COLO668 (cell line): Measurements from ENCODE around the gene GRHL3.
A peak's percentile ranks its signal among the peaks of the same experiment; 100 is the strongest.

Experiments used
- DNase-seq: peaks from one replicate; lab custom pipeline; 2025; ENCODE audit not compliant: unreplicated experiment; lab: John Stamatoyannopoulos, UW

The GRHL3 gene

DNA sequence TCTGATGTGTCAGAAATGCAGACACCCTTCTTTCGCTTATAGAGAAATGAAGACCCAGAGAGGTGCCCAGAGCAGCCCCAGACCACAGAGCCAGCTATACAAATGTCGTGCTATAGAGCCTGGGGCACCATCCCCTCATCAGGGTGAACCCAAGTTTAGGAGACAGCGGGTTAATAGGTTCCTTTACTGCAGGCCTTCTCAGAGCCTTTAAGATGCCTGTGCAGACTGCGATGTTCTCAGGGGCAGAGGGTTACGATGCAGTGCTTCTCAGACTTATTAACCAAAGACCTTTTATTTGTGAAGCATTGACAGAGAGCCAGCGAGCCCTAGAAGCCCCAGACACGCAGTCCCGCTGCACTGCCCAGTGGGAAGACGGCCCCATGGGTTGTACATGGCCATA, 47.5 kb downstream of the GRHL3 start:
- no peak for DNase-seq

- no peak for DNase-seq
Observed at GRCh38 chr1:24369199-24369598, 50.0 kb downstream of the GRHL3 start.

DNA sequence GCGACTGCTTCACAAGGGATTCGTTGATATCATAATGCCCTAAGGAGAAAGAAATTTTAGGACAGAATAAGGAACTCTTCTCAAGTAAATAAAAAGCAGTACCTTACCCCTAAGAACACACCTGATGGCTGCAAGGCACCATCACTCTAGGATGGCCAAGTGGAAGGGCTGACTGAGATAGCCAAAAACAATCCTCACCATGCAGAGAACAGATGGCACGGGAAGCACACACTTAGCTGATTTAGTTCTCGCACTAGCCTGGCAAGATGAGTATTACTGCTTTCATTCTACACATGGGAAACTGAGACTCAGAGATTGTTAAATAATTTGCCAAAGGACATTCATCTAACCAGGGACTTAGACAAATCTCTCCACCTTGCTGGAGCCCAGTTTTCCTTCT, 50.6 kb downstream of the GRHL3 start:
- no peak for DNase-seq

DNA sequence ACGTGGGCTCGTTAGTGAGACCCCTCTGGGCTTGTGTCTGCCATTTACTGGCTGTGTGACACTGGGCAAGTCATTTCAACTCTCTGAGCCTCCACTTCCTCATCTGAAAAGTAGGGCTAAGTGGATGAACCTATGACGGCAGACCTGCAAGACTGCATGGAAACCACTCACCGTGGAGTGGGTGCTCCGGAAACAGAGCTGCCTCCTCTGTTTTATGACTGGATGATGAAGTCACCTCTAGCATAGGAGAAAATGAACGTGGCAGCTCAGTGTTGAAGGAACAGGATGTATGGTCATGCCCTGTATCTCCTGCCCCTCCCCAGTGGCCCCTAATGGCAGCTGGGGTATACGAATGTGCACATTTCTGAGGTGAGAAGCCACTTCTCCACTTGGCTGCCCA, 53.9 kb downstream of the GRHL3 start:
- no peak for DNase-seq

DNA sequence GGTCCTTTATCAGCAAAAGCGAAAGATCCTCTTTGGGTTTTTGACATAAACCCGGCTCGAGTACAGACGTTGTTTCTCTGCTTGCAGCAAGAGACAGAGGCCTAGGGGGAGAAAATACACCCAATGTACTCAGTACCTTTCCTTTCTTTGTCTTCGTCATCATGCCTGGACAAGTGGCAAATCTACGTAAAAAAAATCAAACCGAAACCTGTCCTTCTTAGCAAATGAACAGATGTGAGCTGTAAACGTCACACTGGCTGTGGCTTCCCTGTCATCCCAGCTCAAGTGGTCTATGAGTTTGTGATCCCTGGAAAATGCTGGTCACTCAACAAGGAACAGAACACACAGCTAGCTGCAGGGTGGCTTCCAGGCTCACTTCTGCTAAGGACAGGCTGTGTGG, 54.6 kb downstream of the GRHL3 start:
- no peak for DNase-seq

GRCh38 chr1:24374891-24375786, 56.0 kb downstream of the GRHL3 start:
- peak; percentile 32 for DNase-seq

- no peak for DNase-seq
Observed at GRCh38 chr1:24379733-24380315, 60.7 kb downstream of the GRHL3 start.

DNA sequence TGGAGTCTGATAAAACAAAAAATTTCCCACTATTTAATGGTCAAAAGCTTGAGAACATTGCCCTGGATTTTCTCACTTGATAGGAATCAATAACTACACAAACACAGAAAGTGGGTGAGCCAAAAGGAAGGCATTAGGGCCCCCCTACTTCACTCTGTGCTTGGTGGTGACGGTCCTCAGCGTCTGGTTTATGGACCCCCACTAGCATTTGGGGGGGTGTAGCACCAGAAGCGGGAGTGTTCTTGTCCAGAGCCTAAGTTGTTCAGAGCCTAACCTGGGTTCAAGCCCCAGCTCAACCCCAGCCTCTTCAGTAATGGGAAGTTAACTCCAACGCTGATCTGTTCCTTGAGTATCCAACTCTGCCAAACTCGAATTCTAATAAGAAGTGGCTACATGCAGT, 61.4 kb downstream of the GRHL3 start:
- no peak for DNase-seq

DNA sequence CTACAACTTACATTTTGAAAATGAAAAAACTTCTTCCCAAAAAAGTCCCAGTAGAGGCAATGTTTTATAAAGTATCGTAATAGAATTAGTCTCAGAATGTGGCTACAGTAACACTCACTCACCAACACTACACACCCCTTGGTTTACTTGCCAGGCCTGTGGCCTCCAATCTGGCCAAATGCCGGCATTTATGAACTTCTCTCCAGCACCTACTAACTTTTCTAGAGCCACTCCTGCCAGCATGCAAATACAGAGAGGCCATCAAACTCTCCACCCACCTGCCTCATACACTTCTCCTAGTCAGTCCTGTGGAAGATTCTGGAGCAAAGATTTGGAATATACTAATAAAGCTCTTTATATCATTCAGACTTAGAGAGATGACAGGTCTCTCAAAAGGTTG, 62.1 kb downstream of the GRHL3 start:
- DNase-seq, result no peak

DNA sequence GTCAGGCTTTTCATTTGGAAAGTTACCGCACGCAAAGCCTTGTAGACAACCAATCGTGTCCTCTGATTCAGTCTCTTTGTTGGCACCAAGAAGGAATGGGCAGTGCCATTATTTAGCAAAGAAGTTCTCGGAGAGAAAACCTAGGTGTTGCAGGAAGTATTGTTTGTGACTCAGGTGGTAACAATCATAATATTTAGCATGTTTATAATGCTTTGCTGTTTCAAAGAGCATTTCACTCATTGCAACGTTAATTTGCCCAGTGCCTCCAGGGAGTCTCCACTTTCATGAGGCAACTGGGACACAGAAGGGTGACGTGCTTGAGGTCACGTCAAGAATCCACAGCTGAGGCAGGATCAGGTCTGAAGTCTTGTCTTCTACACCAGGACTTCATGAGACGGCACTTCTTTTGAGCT, 63.0 kb downstream of the GRHL3 start:
- DNase-seq, result no peak

- DNase-seq, result no peak
Observed at GRCh38 chr1:24383381-24383940, 64.3 kb downstream of the GRHL3 start.

- no peak for DNase-seq
Observed at GRCh38 chr1:24384251-24385090, 65.3 kb downstream of the GRHL3 start.

- DNase-seq, result peak; percentile 38
Observed at GRCh38 chr1:24385160-24385940, 66.2 kb downstream of the GRHL3 start.

DNA sequence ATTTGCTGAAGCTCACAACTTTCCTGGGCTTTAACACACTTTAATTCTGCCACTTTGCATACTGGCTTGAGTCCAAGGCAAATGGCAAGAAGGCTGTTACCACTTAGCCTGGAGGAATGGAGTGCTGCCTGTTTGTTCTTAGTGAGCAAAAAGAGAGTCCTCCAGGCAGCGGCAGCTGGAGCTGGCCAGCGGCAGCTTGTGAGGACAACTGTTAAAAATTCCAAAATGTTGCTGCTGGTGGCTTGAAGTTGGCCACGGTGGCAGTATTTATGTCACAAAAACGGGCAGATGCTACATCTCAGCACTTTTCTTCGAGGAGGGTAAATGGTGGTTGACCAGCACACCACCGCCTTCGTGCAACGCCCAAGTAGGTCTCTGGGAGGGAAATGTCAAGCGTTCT, 67.1 kb downstream of the GRHL3 start:
- no peak for DNase-seq

- DNase-seq, result no peak
Observed at GRCh38 chr1:24386931-24387330, 67.8 kb downstream of the GRHL3 start.

DNA sequence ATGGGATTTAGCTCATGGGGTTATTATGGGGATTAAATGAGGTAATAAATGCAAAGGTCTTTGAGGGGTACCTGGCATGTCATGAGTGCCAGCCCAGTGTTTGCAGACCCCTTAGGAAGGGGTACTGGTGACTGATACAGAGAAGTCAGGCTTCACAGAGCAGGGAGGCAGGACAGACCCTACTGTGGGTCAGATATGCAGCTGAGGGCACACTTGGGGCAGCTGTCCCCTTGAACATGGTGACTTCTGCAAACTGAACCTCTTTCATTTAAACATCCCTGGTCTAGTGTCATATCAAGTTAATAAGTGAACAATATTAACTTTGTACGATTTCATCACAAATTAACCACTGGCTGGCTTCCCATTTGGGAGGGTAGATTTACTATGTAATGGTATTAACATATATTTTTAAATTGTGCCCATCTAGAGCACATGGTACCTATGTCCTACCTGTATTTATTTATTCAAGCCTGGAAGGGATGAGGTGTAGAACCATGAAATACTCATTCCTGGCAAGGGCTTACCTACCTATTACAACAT, 68.5 kb downstream of the GRHL3 start:
- no peak for DNase-seq

- DNase-seq, result no peak
Observed at GRCh38 chr1:24388331-24388885, 69.3 kb downstream of the GRHL3 start.

DNA sequence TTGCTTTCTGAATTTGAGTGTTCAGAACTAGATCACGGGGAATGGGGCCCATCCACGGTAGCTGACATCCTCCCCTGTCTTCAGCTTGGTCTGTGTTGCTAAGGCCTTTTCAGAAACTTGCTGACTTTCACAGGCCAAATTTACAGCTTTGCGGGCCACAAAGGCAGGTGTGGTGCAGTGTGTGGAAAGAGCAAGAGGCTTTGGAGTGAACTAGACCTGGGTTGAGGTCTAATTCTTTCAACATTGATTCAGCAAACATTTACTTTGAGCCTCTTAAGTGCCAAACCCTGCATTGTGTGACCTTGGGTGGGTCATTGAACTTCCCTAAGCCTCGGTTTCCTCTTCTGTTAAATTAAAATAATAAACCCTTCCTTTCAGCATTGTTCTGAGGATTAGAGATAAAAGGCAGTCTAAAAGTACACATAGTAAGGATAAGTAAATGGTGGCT, 70.1 kb downstream of the GRHL3 start:
- no peak for DNase-seq

DNA sequence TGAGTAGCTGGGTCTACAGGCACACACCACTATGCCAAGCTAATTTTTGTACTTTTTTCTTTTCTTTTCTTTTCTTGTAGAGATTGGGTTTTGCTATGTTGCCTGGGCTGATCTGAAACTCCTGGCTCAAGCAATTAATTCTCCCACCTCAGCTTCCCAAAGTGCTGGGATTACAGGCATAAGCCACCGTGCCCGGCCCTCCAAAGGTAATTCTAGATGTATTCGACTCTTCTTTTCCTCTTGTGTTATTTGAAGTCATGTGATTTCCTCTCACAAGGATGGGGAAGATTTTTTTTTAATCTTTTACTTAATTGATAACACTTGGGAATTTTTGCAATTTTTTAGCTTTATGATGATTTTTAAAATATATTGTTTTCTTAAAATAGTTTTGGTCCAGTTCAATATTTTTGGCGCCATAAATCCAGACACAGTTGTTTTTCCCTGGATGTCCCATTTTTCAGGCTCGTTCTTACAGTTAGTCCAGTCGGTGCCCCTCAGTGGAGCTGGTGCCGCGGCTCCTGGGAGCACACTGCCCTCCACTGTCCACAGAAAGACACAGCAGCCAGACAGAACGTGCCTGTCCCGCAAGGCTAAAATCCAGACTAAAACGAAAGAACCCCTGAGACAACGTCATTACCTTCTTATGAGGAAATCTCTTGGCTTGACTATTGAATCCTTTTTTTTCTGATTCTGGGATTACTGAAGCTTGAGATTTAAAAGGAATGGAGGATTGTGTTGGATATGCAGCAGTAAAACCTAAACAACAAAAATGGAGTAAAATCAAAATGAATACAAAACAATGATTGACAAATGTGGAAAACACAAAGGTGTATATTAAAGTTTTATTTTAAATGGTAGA, 72.0 kb downstream of the GRHL3 start:
- DNase-seq, result peak; percentile 60
